ENCODE measurements around the gene ITGA2.

Gene ITGA2

GRCh38 chr5:53099546-53099945 is 110.4 kb downstream of the ITGA2 start:
- no peak for TF ChIP-seq CTCF (IDR thresholded peaks at IDR 0.05; ENCODE audit: low read length, missing control alignments)
- H3K4me3 ChIP-seq (replicated peaks; ENCODE audit: low read depth, low read length) = no peak overlapping the region
- no peak for DNase-seq (ENCODE audit: low read depth)

GRCh38 chr5:53100606-53101005 is 111.5 kb downstream of the ITGA2 start:
- DNase-seq (ENCODE audit: low read depth) = no peak
- H3K4me3 ChIP-seq (replicated peaks; ENCODE audit: low read depth, low read length) = no peak overlapping the region
- TF ChIP-seq CTCF (IDR thresholded peaks at IDR 0.05; ENCODE audit: low read length, missing control alignments) = no peak

GRCh38 chr5:53105611-53106300 is 116.6 kb downstream of the ITGA2 start:
- no peak overlapping the region for H3K4me3 ChIP-seq (replicated peaks; ENCODE audit: low read depth, low read length)
- no peak for DNase-seq (ENCODE audit: low read depth)
- TF ChIP-seq CTCF (IDR thresholded peaks at IDR 0.05; ENCODE audit: low read length, missing control alignments) = no peak

GRCh38 chr5:53109056-53109442 is 119.9 kb downstream of the ITGA2 start:
- H3K4me3 ChIP-seq (replicated peaks; ENCODE audit: low read depth, low read length) = peak overlapping the region; percentile 81
- DNase-seq (ENCODE audit: low read depth) = peak; percentile 39
- TF ChIP-seq CTCF (IDR thresholded peaks at IDR 0.05; ENCODE audit: low read length, missing control alignments) = no peak

GRCh38 chr5:53109443-53110127 is 120.4 kb downstream of the ITGA2 start, which contains the start of gene MOCS2:
Gene MOCS2, minus strand, starts transcription at chr5:53109757. Its CDS starts 2,583 bp downstream, at chr5:53107174.
- no peak for TF ChIP-seq CTCF (IDR thresholded peaks at IDR 0.05; ENCODE audit: low read length, missing control alignments)
- DNase-seq (ENCODE audit: low read depth) = peak; percentile 92
- H3K4me3 ChIP-seq (replicated peaks; ENCODE audit: low read depth, low read length) = peak within 1 kb of the TSS; percentile 81

- peak overlapping the region; percentile 81 for H3K4me3 ChIP-seq (replicated peaks; ENCODE audit: low read depth, low read length)
- no peak for DNase-seq (ENCODE audit: low read depth)
- TF ChIP-seq CTCF (IDR thresholded peaks at IDR 0.05; ENCODE audit: low read length, missing control alignments) = no peak
Observed at GRCh38 chr5:53110156-53110555, 121.0 kb downstream of the ITGA2 start.

All from fibroblast of pulmonary artery (primary cell).